CD14-positive monocyte (primary cell): ENCODE data around the gene TAAR1. TPM values are rescaled to one million over a fixed set of nuclear protein-coding genes. Genes with fewer than 3 reads are reported as not detected.

Source experiments
- DNase-seq, 3 donors: peaks; one replicate each; pipeline ENCODE4 v3.0.0-alpha.2; 2011 to 2022
- H2AFZ ChIP-seq: 2 replicates; pipeline ENCODE4 v1.6.0; 2012; ENCODE audit warnings: mild to moderate bottlenecking, low read depth, low read length, inconsistent platforms; ENCODE audit not compliant: insufficient read depth, poor library complexity, severe bottlenecking
- H3K27ac ChIP-seq, 2 donors: 1 replicate in 1 of 2; 2 replicates in 1 of 2; pipeline ENCODE4 v1.5.1; 2012 to 2013; ENCODE audit warnings: low read length in 2 of 2, control low read depth in 1 of 2, inconsistent platforms in 1 of 2, low read depth in 1 of 2, mild to moderate bottlenecking in 1 of 2
- H3K27me3 ChIP-seq, 2 donors: one replicate each; pipeline versions ENCODE4 v1.6.0 to v1.6.1; 2011 to 2013; ENCODE audit warnings: low read length in 2 of 2; ENCODE audit not compliant: control insufficient read depth in 2 of 2, insufficient read depth in 2 of 2
- H3K36me3 ChIP-seq, 2 donors: replicated peaks in 1 of 2; 1 replicate in 1 of 2; 2 replicates in 1 of 2; pipeline versions ENCODE4 v1.5.1 to v1.6.1; 2012 to 2013; ENCODE audit warnings: low read length in 2 of 2, control low read depth in 1 of 2, inconsistent platforms in 1 of 2, mild to moderate bottlenecking in 1 of 2; ENCODE audit not compliant: insufficient read depth in 2 of 2, control insufficient read depth in 1 of 2
- H3K4me1 ChIP-seq, 2 donors: 1 replicate in 1 of 2; 2 replicates in 1 of 2; pipeline versions ENCODE4 v1.5.1 to v1.6.1; 2012 to 2013; ENCODE audit warnings: low read length in 2 of 2, control low read depth in 1 of 2, inconsistent platforms in 1 of 2, mild to moderate bottlenecking in 1 of 2, moderate library complexity in 1 of 2; ENCODE audit not compliant: insufficient read depth in 2 of 2, control insufficient read depth in 1 of 2
- H3K4me2 ChIP-seq: replicated peaks from 2 replicates; pipeline ENCODE3; 2012; ENCODE audit warnings: low read length, moderate library complexity, mild to moderate bottlenecking; ENCODE audit not compliant: poor library complexity, severe bottlenecking; ENCODE audit errors: extremely low read depth
- H3K4me3 ChIP-seq, 3 experiments: fragments of 200-600 bp in 1 of 3; sonication (generic) in 1 of 3; replicated peaks in 1 of 3; 1 replicate in 2 of 3; 2 replicates in 1 of 3; pipeline ENCODE4 v1.5.1; 2011 to 2013; ENCODE audit warnings: low read length in 3 of 3, mild to moderate bottlenecking in 3 of 3, control low read depth in 2 of 3, low read depth in 2 of 3, inconsistent platforms in 1 of 3, moderate library complexity in 1 of 3
- H3K79me2 ChIP-seq: 2 replicates; pipeline ENCODE4 v1.6.0; 2012; ENCODE audit warnings: mild to moderate bottlenecking, control low read depth, inconsistent platforms, low read length, moderate library complexity; ENCODE audit not compliant: insufficient read depth
- H3K9ac ChIP-seq: 2 replicates; pipeline ENCODE4 v1.6.0; 2017; ENCODE audit warnings: low read length, mild to moderate bottlenecking; ENCODE audit not compliant: insufficient read depth, poor library complexity, severe bottlenecking
- H3K9me3 ChIP-seq, 2 donors: replicated peaks in 1 of 2; 1 replicate in 1 of 2; 2 replicates in 1 of 2; pipeline versions ENCODE4 v1.5.1 to v1.6.1; 2012 to 2013; ENCODE audit warnings: low read length in 2 of 2, control low read depth in 1 of 2; ENCODE audit not compliant: control insufficient read depth in 1 of 2, insufficient read depth in 1 of 2
- H4K20me1 ChIP-seq: 2 replicates; pipeline ENCODE4 v1.6.0; 2012; ENCODE audit warnings: mild to moderate bottlenecking, low read length, control low read depth, moderate library complexity; ENCODE audit not compliant: insufficient read depth
- H3K27ac Mint-ChIP-seq, 7 donors: one replicate each; pipeline ENCODE4 v1.8.0; 2020; ENCODE audit warnings: mild to moderate bottlenecking in 7 of 7, mixed read lengths in 7 of 7, moderate library complexity in 6 of 7, inconsistent platforms in 2 of 7
- H3K27me3 Mint-ChIP-seq, 3 donors: one replicate each; pipeline ENCODE4 v1.8.0; 2021 to 2022; ENCODE audit warnings: low read depth in 3 of 3, mild to moderate bottlenecking in 3 of 3, mixed read lengths in 3 of 3, moderate library complexity in 3 of 3, inconsistent platforms in 1 of 3
- H3K36me3 Mint-ChIP-seq, 2 donors: one replicate each; pipeline ENCODE4 v1.8.0; 2020; ENCODE audit warnings: mixed read lengths in 2 of 2, inconsistent platforms in 1 of 2, mild to moderate bottlenecking in 1 of 2
- H3K4me1 Mint-ChIP-seq: one replicate; pipeline ENCODE4 v1.8.0; 2020; ENCODE audit warnings: mild to moderate bottlenecking, mixed read lengths
- H3K4me3 Mint-ChIP-seq, 2 donors: one replicate each; pipeline ENCODE4 v1.8.0; 2020; ENCODE audit warnings: mild to moderate bottlenecking in 2 of 2, mixed read lengths in 2 of 2, moderate library complexity in 1 of 2
- H3K9me3 Mint-ChIP-seq, 7 donors: one replicate each; pipeline ENCODE4 v1.8.0; 2020 to 2022; ENCODE audit warnings: mixed read lengths in 7 of 7, mild to moderate bottlenecking in 6 of 7, moderate library complexity in 6 of 7, inconsistent platforms in 2 of 7
- CTCF ChIP-seq: fragments of 200-600 bp; IDR thresholded peaks from one replicate; pipeline ENCODE4 v1.8.0; 2022; ENCODE audit warnings: antibody characterized with exemption, mild to moderate bottlenecking
- WGBS: methylation state at CpG from one replicate; pipeline ENCODE4 v1.1.5; 2013; ENCODE audit warnings: missing lambda C conversion rate; ENCODE audit not compliant: insufficient coverage; 5-methylcytosine and 5-hydroxymethylcytosine counted together
- intact Hi-C, 2 donors: fragments of 100-400 bp; cut with micrococcal nuclease; formaldehyde crosslinking; loops; one replicate each; pipeline versions ENCODE4 v1.15.0 to v1.15.1; 2023
- polyA minus RNA-seq: library from RNA; depleted of rRNA, polyadenylated mRNA; stranded (reverse); fragments of >200 nt; gene quantifications from 2 replicates; pipeline ENCODE4 v1.2.3, GENCODE V29; 2012
- polyA plus RNA-seq, 3 donors: library from polyadenylated mRNA; depleted of rRNA in 1 of 3; unstranded in 2 of 3; stranded (reverse) in 1 of 3; fragments of 300-500 nt in 2 of 3; fragments of >200 nt in 1 of 3; fragmentation: Illumina TruSeq in 2 of 3; gene quantifications; 1 replicate in 2 of 3; 2 replicates in 1 of 3; pipeline ENCODE4 v1.2.3, GENCODE V29; 2012 to 2021
- total RNA-seq, 12 experiments: library from RNA in 1 of 12; stranded (reverse) in 1 of 12; fragments of 120-200 nt in 1 of 12; gene quantifications; one replicate each; pipeline ENCODE4 v1.2.4 and lab custom pipeline; 2013 to 2026; ENCODE audit warnings: mixed read lengths in 6 of 12, inconsistent platforms in 1 of 12

TAAR1 gene
- total RNA-seq (2013), result not detected
- polyA plus RNA-seq, result not detected
- not detected in 2 replicates for polyA minus RNA-seq
- 0 to 1.6 (median 0.12) reads per million in 11 experiments for total RNA-seq (lab: John Stamatoyannopoulos, UW)

- Histone ChIP-seq H3K4me1 (no peaks in the 10 kb centered on the region), H3K9ac (no peak within 1 kb of the TSS), H4K20me1 (no peaks in the 10 kb centered on the region), H3K27ac (no peak within 1 kb of the TSS), H3K27me3 (no peaks in the 10 kb centered on the region), H3K36me3 (no peaks in the 10 kb centered on the region), H3K9me3 (no peaks in the 10 kb centered on the region), H3K79me2 (no peaks in the 10 kb centered on the region), H3K4me3 (no peak within 1 kb of the TSS), H2AFZ (no peak within 1 kb of the TSS), H3K4me2 (no peak within 1 kb of the TSS)
- H3K27me3 Mint-ChIP-seq, result peaks cover 1 to 8% (median 2%) of the 10 kb centered on the region in 3 donors
- H3K4me1 Mint-ChIP-seq, result no peaks in the 10 kb centered on the region
- no peaks in the 10 kb centered on the region for H3K36me3 Mint-ChIP-seq
- no peak for DNase-seq
- peaks cover 0 to 2% (median 0%) of the 10 kb centered on the region in 7 donors for H3K9me3 Mint-ChIP-seq
- H3K4me3 Mint-ChIP-seq, result no peak within 1 kb of the TSS
- intact Hi-C loops, result no loop called here
- 88% methylated on average over 1 of the region's 3 CpGs for WGBS
- H3K27ac Mint-ChIP-seq, result no peak within 1 kb of the TSS
- TF ChIP-seq CTCF, result no peak
Measured at GRCh38 chr6:132659082-132659481, at the start of gene TAAR1. TSS of gene TAAR1 (minus strand) at chr6:132659182. CDS start at chr6:132646003, 13,179 bp downstream.

- Histone ChIP-seq H3K4me2 (no peak overlapping the region), H3K27ac (no peak overlapping the region), H2AFZ (no peak overlapping the region), H3K9me3 (no peaks in the 10 kb centered on the region), H3K4me3 (no peak overlapping the region), H3K79me2 (peaks cover 6% of the 10 kb centered on the region), H3K27me3 (no peaks in the 10 kb centered on the region), H3K4me1 (peaks cover 35 to 45% of the 10 kb centered on the region in 2 donors), H3K36me3 (no peaks in the 10 kb centered on the region), H4K20me1 (no peaks in the 10 kb centered on the region), H3K9ac (no peak overlapping the region)
- DNase-seq, result no peak
- Mint-ChIP-seq H3K4me1 (peaks cover 57% of the 10 kb centered on the region), H3K27me3 (peaks cover 0 to 8% (median 2%) of the 10 kb centered on the region in 3 donors), H3K4me3 (no peak overlapping the region), H3K27ac (peak overlapping the region in 3 of 7 donors; percentile 1 to 76 (median 17)), H3K9me3 (peaks cover 2 to 10% (median 8%) of the 10 kb centered on the region in 7 donors), H3K36me3 (peaks cover 44 to 47% of the 10 kb centered on the region in 2 donors)
- intact Hi-C loops, result no loop called here
- no peak for TF ChIP-seq CTCF
- WGBS, result 83% methylated on average over 1 of the region's 3 CpGs
Measured at GRCh38 chr6:132708771-132709170, 49.8 kb upstream of the TAAR1 start.
